Measurements from ENCODE around the gene SLC14A1. TPM values are rescaled to one million over a fixed set of nuclear protein-coding genes. Genes with fewer than 3 reads are reported as not detected.

Gene SLC14A1
- total RNA-seq, 3 donors from 2014 or later (not counting 1 experiment from before 2014, with no cell fraction given) = 21.2 to 51.6 (median 42.2) TPM

GRCh38 chr18:45734944-45735343 lies 11.0 kb downstream of the SLC14A1 start:
- Mint-ChIP-seq H3K4me3 (no peak overlapping the region), H3K27ac (no peak overlapping the region), H3K27me3 (ENCODE audit: low read depth in 2 of 2) (no peaks in the 10 kb centered on the region), H3K36me3 (peaks cover 16% of the 10 kb centered on the region), H3K4me1 (peaks cover 9 to 12% of the 10 kb centered on the region in 2 donors), H3K9me3 (no peaks in the 10 kb centered on the region)
- TF ChIP-seq, protein P1, sequence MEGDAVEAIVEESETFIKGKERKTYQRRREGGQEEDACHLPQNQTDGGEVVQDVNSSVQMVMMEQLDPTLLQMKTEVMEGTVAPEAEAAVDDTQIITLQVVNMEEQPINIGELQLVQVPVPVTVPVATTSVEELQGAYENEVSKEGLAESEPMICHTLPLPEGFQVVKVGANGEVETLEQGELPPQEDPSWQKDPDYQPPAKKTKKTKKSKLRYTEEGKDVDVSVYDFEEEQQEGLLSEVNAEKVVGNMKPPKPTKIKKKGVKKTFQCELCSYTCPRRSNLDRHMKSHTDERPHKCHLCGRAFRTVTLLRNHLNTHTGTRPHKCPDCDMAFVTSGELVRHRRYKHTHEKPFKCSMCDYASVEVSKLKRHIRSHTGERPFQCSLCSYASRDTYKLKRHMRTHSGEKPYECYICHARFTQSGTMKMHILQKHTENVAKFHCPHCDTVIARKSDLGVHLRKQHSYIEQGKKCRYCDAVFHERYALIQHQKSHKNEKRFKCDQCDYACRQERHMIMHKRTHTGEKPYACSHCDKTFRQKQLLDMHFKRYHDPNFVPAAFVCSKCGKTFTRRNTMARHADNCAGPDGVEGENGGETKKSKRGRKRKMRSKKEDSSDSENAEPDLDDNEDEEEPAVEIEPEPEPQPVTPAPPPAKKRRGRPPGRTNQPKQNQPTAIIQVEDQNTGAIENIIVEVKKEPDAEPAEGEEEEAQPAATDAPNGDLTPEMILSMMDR (IDR thresholded peaks at IDR 0.05) = no peak
- no peak for DNase-seq
- H3K4me3 ChIP-seq (ENCODE audit: low read length) = no peak overlapping the region
- no peaks in the 10 kb centered on the region for H3K36me3 ChIP-seq (ENCODE audit: control insufficient read depth, insufficient read depth, low read length)
- no peaks in the 10 kb centered on the region for H3K9me3 ChIP-seq (ENCODE audit: control insufficient read depth, insufficient read depth, low read length)
- no peak for ATAC-seq
- peaks cover 3% of the 10 kb centered on the region for H3K4me1 ChIP-seq (ENCODE audit: control insufficient read depth, insufficient read depth, low read length)
- H3K27me3 ChIP-seq (ENCODE audit: control insufficient read depth, insufficient read depth, low read length) = no peaks in the 10 kb centered on the region
- H3K27ac ChIP-seq (ENCODE audit: low read length) = no peak overlapping the region
- intact Hi-C loops (cut with micrococcal nuclease) = no loop called here
- 89% methylated on average over 6 of the region's 6 CpGs for WGBS (ENCODE audit: insufficient coverage)

DNA sequence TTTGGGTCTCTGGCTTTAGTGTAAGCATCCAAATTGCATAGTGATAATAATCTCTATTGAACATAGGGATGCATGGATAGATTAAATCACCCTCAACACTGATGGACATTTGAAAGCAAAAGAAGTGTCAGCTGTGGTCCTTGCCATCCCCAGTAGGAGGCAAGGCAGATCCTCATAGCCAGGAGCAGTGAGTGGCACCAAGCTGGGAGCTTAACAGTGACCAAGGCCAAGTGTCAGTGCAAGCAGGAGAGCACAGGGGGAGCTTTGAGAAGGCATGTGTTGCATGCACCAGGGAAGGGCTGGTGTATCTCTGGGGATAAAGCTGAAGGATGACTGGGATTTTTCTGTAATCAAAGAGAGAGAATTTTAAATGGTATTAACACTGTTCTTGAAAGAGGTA lies 14.7 kb downstream of the SLC14A1 start:
- H3K9me3 Mint-ChIP-seq = no peaks in the 10 kb centered on the region
- Histone ChIP-seq H3K36me3 (ENCODE audit: control insufficient read depth, insufficient read depth, low read length) (no peaks in the 10 kb centered on the region), H3K9me3 (ENCODE audit: control insufficient read depth, insufficient read depth, low read length) (no peaks in the 10 kb centered on the region), H3K4me3 (ENCODE audit: low read length) (no peak overlapping the region), H3K27me3 (ENCODE audit: control insufficient read depth, insufficient read depth, low read length) (no peaks in the 10 kb centered on the region), H3K27ac (ENCODE audit: low read length) (no peak overlapping the region), H3K4me1 (ENCODE audit: control insufficient read depth, insufficient read depth, low read length) (no peaks in the 10 kb centered on the region)
- ATAC-seq (no peak), DNase-seq (no peak)
- peaks cover 29% of the 10 kb centered on the region for H3K36me3 Mint-ChIP-seq
- H3K27me3 Mint-ChIP-seq (ENCODE audit: low read depth in 2 of 2) = no peaks in the 10 kb centered on the region
- no peaks in the 10 kb centered on the region for H3K4me1 Mint-ChIP-seq
- intact Hi-C loops (cut with micrococcal nuclease) = no loop called here
- H3K27ac Mint-ChIP-seq = no peak overlapping the region
- TF ChIP-seq, protein P1 (IDR thresholded peaks at IDR 0.05) = no peak
- no peak overlapping the region for H3K4me3 Mint-ChIP-seq

DNA sequence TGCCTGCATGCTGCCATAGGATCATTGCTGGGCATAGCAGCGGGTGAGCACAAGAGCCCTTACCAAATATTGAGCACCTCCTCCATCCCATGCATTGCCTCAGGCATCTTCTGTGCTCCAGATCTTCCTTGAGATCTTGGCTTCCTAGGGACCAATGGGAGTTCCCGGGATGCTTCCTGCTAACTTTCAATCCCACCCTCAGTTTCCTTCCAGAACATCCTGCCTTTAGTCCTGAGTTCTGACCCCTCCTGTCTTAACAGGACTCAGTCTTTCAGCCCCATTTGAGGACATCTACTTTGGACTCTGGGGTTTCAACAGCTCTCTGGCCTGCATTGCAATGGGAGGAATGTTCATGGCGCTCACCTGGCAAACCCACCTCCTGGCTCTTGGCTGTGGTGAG lies 15.3 kb downstream of the SLC14A1 start:
- Histone ChIP-seq H3K36me3 (ENCODE audit: control insufficient read depth, insufficient read depth, low read length) (no peaks in the 10 kb centered on the region), H3K9me3 (ENCODE audit: control insufficient read depth, insufficient read depth, low read length) (no peaks in the 10 kb centered on the region), H3K27ac (ENCODE audit: low read length) (no peak overlapping the region), H3K4me1 (ENCODE audit: control insufficient read depth, insufficient read depth, low read length) (no peaks in the 10 kb centered on the region), H3K27me3 (ENCODE audit: control insufficient read depth, insufficient read depth, low read length) (no peaks in the 10 kb centered on the region), H3K4me3 (ENCODE audit: low read length) (no peak overlapping the region)
- no peak for ATAC-seq
- TF ChIP-seq, protein P1 (IDR thresholded peaks at IDR 0.05) = no peak
- Mint-ChIP-seq H3K27ac (no peak overlapping the region), H3K27me3 (ENCODE audit: low read depth in 2 of 2) (no peaks in the 10 kb centered on the region), H3K4me3 (no peak overlapping the region), H3K9me3 (no peaks in the 10 kb centered on the region), H3K36me3 (peaks cover 29% of the 10 kb centered on the region), H3K4me1 (no peaks in the 10 kb centered on the region)
- intact Hi-C loops (cut with micrococcal nuclease) = no loop called here
- WGBS (ENCODE audit: insufficient coverage) = 95% methylated on average over 3 of the region's 3 CpGs
- no peak for DNase-seq

DNA sequence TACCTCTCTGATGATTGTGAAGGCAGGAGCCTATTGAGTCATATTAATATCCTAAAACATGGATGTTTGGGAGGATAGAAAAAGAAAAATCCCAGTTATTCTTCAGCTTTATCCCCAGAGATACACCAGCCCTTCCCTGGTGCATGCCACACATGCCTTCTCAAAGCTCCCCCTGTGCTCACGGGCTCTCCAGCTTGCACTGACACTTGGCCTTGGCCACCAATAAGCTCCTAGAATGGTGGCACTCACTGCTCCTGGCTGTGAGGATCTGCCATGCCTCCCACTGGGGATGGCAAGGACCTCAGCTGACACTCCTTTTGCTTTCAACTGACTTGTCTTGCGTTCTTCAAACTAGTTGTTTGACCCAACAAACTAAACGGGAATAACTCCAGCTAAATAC lies 15.9 kb downstream of the SLC14A1 start:
- TF ChIP-seq, protein P1 (IDR thresholded peaks at IDR 0.05) = no peak

More for the DNA sequence above, 15.9 kb downstream of the SLC14A1 start:
- Histone ChIP-seq H3K36me3 (ENCODE audit: control insufficient read depth, insufficient read depth, low read length) (no peaks in the 10 kb centered on the region), H3K4me3 (ENCODE audit: low read length) (no peak overlapping the region), H3K27ac (ENCODE audit: low read length) (no peak overlapping the region), H3K4me1 (ENCODE audit: control insufficient read depth, insufficient read depth, low read length) (no peaks in the 10 kb centered on the region), H3K27me3 (ENCODE audit: control insufficient read depth, insufficient read depth, low read length) (no peaks in the 10 kb centered on the region), H3K9me3 (ENCODE audit: control insufficient read depth, insufficient read depth, low read length) (no peaks in the 10 kb centered on the region)
- DNase-seq (no peak), ATAC-seq (no peak)
- Mint-ChIP-seq H3K27ac (no peak overlapping the region), H3K4me3 (no peak overlapping the region), H3K27me3 (ENCODE audit: low read depth in 2 of 2) (no peaks in the 10 kb centered on the region), H3K4me1 (no peaks in the 10 kb centered on the region), H3K36me3 (peaks cover 34% of the 10 kb centered on the region), H3K9me3 (no peaks in the 10 kb centered on the region)
- WGBS (ENCODE audit: insufficient coverage) = 86% methylated on average over 3 of the region's 3 CpGs
- intact Hi-C loops (cut with micrococcal nuclease) = no loop called here

Data from natural killer cell (primary cell).